Liver (tissue), 3 donors: ENCODE data around the gene PGS1.

Experiments used
- FOXA1 ChIP-seq: IDR thresholded peaks from 2 replicates; pipeline ENCODE4 v1.6.1; 2016; ENCODE audit warnings: antibody characterized with exemption
- GABPA ChIP-seq, 2 donors: IDR thresholded peaks in 1 of 2; conservative IDR thresholded peaks in 1 of 2; 2 replicates each; pipeline ENCODE4 v1.6.1; 2016; ENCODE audit warnings: antibody characterized with exemption in 2 of 2, mild to moderate bottlenecking in 1 of 2, moderate library complexity in 1 of 2
- HNF4A ChIP-seq, 2 donors: conservative IDR thresholded peaks; 2 replicates each; pipeline ENCODE4 v1.6.1; 2016; ENCODE audit warnings: antibody characterized with exemption in 2 of 2, mild to moderate bottlenecking in 2 of 2
- HNF4G ChIP-seq: IDR thresholded peaks from 2 replicates; pipeline ENCODE4 v1.6.1; 2016; ENCODE audit warnings: antibody characterized with exemption
- JUND ChIP-seq, 2 donors: IDR thresholded peaks; 2 replicates each; pipeline ENCODE4 v1.6.1; 2016; ENCODE audit warnings: antibody characterized with exemption in 2 of 2
- RAD21 ChIP-seq, 2 donors: IDR thresholded peaks; 2 replicates each; pipeline ENCODE4 v1.6.1; 2016; ENCODE audit warnings: antibody characterized with exemption in 2 of 2, mild to moderate bottlenecking in 2 of 2
- TAF1 ChIP-seq: conservative IDR thresholded peaks from 2 replicates; pipeline ENCODE4 v1.6.1; 2016; ENCODE audit warnings: antibody characterized with exemption, mild to moderate bottlenecking
- TF ChIP-seq, protein P1 (sequence below): fragments of 150-350 bp; IDR thresholded peaks from 2 replicates; pipeline ENCODE4 v1.5.1; 2017; ENCODE audit warnings: improper control_type of control experiment, low read depth, low read length; ENCODE audit not compliant: missing input control
- TF ChIP-seq, protein P2 (sequence below): IDR thresholded peaks from 2 replicates; pipeline ENCODE4 v1.6.1; 2016; ENCODE audit warnings: antibody characterized with exemption
- TF ChIP-seq, protein P3 (sequence below): IDR thresholded peaks from 2 replicates; pipeline ENCODE4 v1.6.1; 2016; ENCODE audit warnings: antibody characterized with exemption, mild to moderate bottlenecking
- donor health status: healthy.
- donor health status: healthy.

DNA sequence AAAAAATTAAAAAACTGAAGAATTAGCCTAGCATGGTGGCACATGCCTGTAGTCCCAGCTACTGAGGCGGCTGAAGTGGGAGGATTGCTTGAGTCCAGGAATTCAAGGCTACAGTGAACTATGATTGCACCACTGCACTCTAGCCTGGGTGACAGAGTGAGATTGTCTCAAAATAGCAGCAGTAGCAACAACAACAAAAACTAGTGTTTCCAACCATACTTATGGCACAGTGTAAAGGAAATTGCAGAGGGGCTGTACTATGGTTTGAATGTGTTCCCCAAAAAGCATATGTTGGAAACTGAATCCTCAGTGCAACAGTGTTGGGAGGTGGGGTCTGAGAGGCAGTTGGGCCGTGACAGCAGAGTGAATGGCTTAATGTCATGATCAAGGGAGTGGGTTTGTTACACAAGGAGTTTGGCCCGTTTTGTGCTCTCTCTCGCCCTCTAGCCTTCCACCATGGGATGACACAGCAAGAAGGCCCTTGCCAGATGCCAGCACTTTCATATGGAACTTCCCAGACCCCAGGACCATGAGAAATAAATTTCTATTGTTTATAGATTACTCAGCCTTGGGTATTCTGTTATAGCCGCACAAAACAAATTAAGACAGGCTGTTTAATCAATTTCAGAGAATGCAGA lies 70.0 kb downstream of the PGS1 start:
- no peak for TF ChIP-seq JUND (IDR thresholded peaks at IDR 0.05)
- no peak for TF ChIP-seq GABPA (IDR thresholded peaks at IDR 0.05 in 1 of 2, conservative IDR thresholded peaks at IDR 0.05 in 1 of 2)
- TF ChIP-seq HNF4A (conservative IDR thresholded peaks at IDR 0.05), result no peak
- TF ChIP-seq, protein P1, sequence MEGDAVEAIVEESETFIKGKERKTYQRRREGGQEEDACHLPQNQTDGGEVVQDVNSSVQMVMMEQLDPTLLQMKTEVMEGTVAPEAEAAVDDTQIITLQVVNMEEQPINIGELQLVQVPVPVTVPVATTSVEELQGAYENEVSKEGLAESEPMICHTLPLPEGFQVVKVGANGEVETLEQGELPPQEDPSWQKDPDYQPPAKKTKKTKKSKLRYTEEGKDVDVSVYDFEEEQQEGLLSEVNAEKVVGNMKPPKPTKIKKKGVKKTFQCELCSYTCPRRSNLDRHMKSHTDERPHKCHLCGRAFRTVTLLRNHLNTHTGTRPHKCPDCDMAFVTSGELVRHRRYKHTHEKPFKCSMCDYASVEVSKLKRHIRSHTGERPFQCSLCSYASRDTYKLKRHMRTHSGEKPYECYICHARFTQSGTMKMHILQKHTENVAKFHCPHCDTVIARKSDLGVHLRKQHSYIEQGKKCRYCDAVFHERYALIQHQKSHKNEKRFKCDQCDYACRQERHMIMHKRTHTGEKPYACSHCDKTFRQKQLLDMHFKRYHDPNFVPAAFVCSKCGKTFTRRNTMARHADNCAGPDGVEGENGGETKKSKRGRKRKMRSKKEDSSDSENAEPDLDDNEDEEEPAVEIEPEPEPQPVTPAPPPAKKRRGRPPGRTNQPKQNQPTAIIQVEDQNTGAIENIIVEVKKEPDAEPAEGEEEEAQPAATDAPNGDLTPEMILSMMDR, result no peak
- no peak for TF ChIP-seq HNF4G
- no peak for TF ChIP-seq FOXA1
- TF ChIP-seq TAF1, result no peak
- TF ChIP-seq, protein P2, sequence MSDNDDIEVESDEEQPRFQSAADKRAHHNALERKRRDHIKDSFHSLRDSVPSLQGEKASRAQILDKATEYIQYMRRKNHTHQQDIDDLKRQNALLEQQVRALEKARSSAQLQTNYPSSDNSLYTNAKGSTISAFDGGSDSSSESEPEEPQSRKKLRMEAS, result no peak
- no peak for TF ChIP-seq RAD21 (IDR thresholded peaks at IDR 0.05)
- TF ChIP-seq, protein P3, sequence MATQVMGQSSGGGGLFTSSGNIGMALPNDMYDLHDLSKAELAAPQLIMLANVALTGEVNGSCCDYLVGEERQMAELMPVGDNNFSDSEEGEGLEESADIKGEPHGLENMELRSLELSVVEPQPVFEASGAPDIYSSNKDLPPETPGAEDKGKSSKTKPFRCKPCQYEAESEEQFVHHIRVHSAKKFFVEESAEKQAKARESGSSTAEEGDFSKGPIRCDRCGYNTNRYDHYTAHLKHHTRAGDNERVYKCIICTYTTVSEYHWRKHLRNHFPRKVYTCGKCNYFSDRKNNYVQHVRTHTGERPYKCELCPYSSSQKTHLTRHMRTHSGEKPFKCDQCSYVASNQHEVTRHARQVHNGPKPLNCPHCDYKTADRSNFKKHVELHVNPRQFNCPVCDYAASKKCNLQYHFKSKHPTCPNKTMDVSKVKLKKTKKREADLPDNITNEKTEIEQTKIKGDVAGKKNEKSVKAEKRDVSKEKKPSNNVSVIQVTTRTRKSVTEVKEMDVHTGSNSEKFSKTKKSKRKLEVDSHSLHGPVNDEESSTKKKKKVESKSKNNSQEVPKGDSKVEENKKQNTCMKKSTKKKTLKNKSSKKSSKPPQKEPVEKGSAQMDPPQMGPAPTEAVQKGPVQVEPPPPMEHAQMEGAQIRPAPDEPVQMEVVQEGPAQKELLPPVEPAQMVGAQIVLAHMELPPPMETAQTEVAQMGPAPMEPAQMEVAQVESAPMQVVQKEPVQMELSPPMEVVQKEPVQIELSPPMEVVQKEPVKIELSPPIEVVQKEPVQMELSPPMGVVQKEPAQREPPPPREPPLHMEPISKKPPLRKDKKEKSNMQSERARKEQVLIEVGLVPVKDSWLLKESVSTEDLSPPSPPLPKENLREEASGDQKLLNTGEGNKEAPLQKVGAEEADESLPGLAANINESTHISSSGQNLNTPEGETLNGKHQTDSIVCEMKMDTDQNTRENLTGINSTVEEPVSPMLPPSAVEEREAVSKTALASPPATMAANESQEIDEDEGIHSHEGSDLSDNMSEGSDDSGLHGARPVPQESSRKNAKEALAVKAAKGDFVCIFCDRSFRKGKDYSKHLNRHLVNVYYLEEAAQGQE, result no peak
